T-cell (primary cell): ENCODE results near the gene DGCR2. TPM values are rescaled to one million over a fixed set of nuclear protein-coding genes. Genes with fewer than 3 reads are reported as not detected.

Source experiments
- ATAC-seq, 4 experiments: fragments of 200-7000 bp in 3 of 4; fragments of 150-1000 bp in 1 of 4; cut with Tn5 transposase; replicated peaks in 1 of 4; 1 replicate in 3 of 4; 2 replicates in 1 of 4; pipeline ENCODE4 v1.10.0; 2021; ENCODE audit warnings: moderate library complexity in 3 of 4, mild to moderate bottlenecking in 2 of 4, moderate number of reproducible peaks in 1 of 4
- CTCF ChIA-PET, 2 donors: fragments of 300-600 bp; sonication (Branson Sonifier 250); formaldehyde crosslinking; loops; one replicate each; lab custom pipeline; 2022; ENCODE audit warnings: antibody characterized with exemption in 2 of 2; lab: Charles Lee
- POLR2A ChIA-PET, 2 donors: fragments of 300-600 bp; sonication (Branson Sonifier 250); formaldehyde crosslinking; loops; one replicate each; lab custom pipeline; 2022; ENCODE audit warnings: antibody characterized with exemption in 2 of 2; lab: Charles Lee
- DNase-seq, 35 experiments: peaks; one replicate each; pipeline versions ENCODE4 v3.0.0 to v3.0.0-alpha.2; 2013 to 2023
- H3K27ac ChIP-seq: one replicate; pipeline ENCODE4 v1.5.1; 2013; ENCODE audit warnings: low read length
- H3K27me3 ChIP-seq, 2 experiments: replicated peaks in 1 of 2; 1 replicate in 1 of 2; 2 replicates in 1 of 2; pipeline versions ENCODE4 v1.6.1 to v1.7.0; 2013; ENCODE audit warnings: low read length in 1 of 2, mixed read lengths in 1 of 2; ENCODE audit not compliant: control insufficient read depth in 2 of 2, insufficient read depth in 2 of 2; ENCODE audit errors: extremely low read depth in 1 of 2
- H3K36me3 ChIP-seq, 2 donors: 1 replicate in 1 of 2; 2 replicates in 1 of 2; pipeline versions ENCODE4 v1.6.1 to v1.7.0; 2013; ENCODE audit warnings: low read length in 1 of 2; ENCODE audit not compliant: control insufficient read depth in 2 of 2, insufficient read depth in 1 of 2; ENCODE audit errors: extremely low read depth in 1 of 2
- H3K4me1 ChIP-seq, 2 experiments: 1 replicate in 1 of 2; 2 replicates in 1 of 2; pipeline versions ENCODE4 v1.6.1 to v1.7.0; 2013; ENCODE audit warnings: low read length in 2 of 2, mixed read lengths in 1 of 2; ENCODE audit not compliant: insufficient read depth in 2 of 2, control insufficient read depth in 1 of 2; ENCODE audit errors: extremely low read depth in 1 of 2
- H3K4me3 ChIP-seq, 2 donors: 1 replicate in 1 of 2; 2 replicates in 1 of 2; pipeline versions ENCODE4 v1.5.1 to v1.7.0; 2013; ENCODE audit warnings: mild to moderate bottlenecking in 2 of 2, low read length in 1 of 2, moderate library complexity in 1 of 2; ENCODE audit not compliant: control insufficient read depth in 1 of 2; ENCODE audit errors: extremely low read depth in 1 of 2
- H3K9me3 ChIP-seq: 2 replicates; pipeline ENCODE4 v1.7.0; 2013
- H3K27ac Mint-ChIP-seq, 2 donors: one replicate each; pipeline ENCODE4 v1.8.0; 2020 to 2021; ENCODE audit warnings: mild to moderate bottlenecking in 2 of 2, mixed read lengths in 2 of 2
- H3K27me3 Mint-ChIP-seq, 2 donors: one replicate each; pipeline ENCODE4 v1.8.0; 2021 to 2022; ENCODE audit warnings: mixed read lengths in 2 of 2
- H3K36me3 Mint-ChIP-seq: one replicate; pipeline ENCODE4 v1.8.0; 2021; ENCODE audit warnings: mixed read lengths
- H3K4me1 Mint-ChIP-seq, 3 donors: one replicate each; pipeline ENCODE4 v1.8.0; 2020 to 2022; ENCODE audit warnings: mixed read lengths in 3 of 3, mild to moderate bottlenecking in 1 of 3
- H3K4me3 Mint-ChIP-seq, 3 donors: one replicate each; pipeline ENCODE4 v1.8.0; 2020 to 2022; ENCODE audit warnings: mild to moderate bottlenecking in 3 of 3, mixed read lengths in 3 of 3, moderate library complexity in 3 of 3
- H3K9me3 Mint-ChIP-seq, 3 donors: one replicate each; pipeline ENCODE4 v1.8.0; 2020 to 2022; ENCODE audit warnings: mixed read lengths in 3 of 3
- WGBS: methylation state at CpG from one replicate; pipeline ENCODE4 v1.1.5; 2013; ENCODE audit warnings: missing lambda C conversion rate; ENCODE audit not compliant: insufficient coverage; 5-methylcytosine and 5-hydroxymethylcytosine counted together
- total RNA-seq, 35 experiments: library from RNA in 6 of 35; stranded (reverse) in 6 of 35; fragments of 120-200 nt in 1 of 35; gene quantifications; one replicate each; pipeline versions ENCODE4 v1.2.1 to v1.2.4 and lab custom pipeline; 2013 to 2026

Gene DGCR2
- total RNA-seq, 5 donors from 2014 or later (not counting 1 experiment from before 2014, with no cell fraction given): 50.9 to 79.2 (median 71.5) TPM

GRCh38 chr22:19098157-19098556 is 24.1 kb downstream of the DGCR2 start:
- ChIA-PET POLR2A (interaction anchor here (0.5 to 0.6 kb wide), 2 partner anchors 382 to 414 kb away, joined by 5 to 8 read pairs; partner anchors contain the start of gene CDC45 (in 1 of the 2)), CTCF (interaction anchor here in 1 of 2 donors (1.0 kb wide), 1 partner anchor 10 kb away, joined by 3 read pairs; no protein-coding TSS in a partner anchor)
- Histone ChIP-seq H3K4me3 (no peak overlapping the region), H3K27ac (no peak overlapping the region), H3K36me3 (peaks cover 7 to 10% of the 10 kb centered on the region in 2 donors), H3K4me1 (peaks cover 0 to 17% of the 10 kb centered on the region in 2 experiments), H3K27me3 (no peaks in the 10 kb centered on the region), H3K9me3 (no peaks in the 10 kb centered on the region)
- Mint-ChIP-seq H3K4me1 (peaks cover 39 to 49% (median 42%) of the 10 kb centered on the region in 3 donors), H3K9me3 (no peaks in the 10 kb centered on the region), H3K4me3 (no peak overlapping the region), H3K27me3 (no peaks in the 10 kb centered on the region), H3K27ac (peak overlapping the region in 1 of 2 donors; percentile 41), H3K36me3 (peaks cover 24% of the 10 kb centered on the region)
- no peak for DNase-seq
- WGBS: 86% methylated on average over 4 of the region's 4 CpGs
- no peak for ATAC-seq

GRCh38 chr22:19097518-19097917 is 24.7 kb downstream of the DGCR2 start:
- H3K4me1 Mint-ChIP-seq: peaks cover 39 to 49% (median 42%) of the 10 kb centered on the region in 3 donors
- 100% methylated on average over 3 of the region's 3 CpGs for WGBS
- H3K36me3 ChIP-seq: peaks cover 7 to 10% of the 10 kb centered on the region in 2 donors
- no peak for DNase-seq
- no peaks in the 10 kb centered on the region for H3K9me3 ChIP-seq
- no peaks in the 10 kb centered on the region for H3K27me3 ChIP-seq
- H3K4me3 ChIP-seq: no peak overlapping the region
- peaks cover 27% of the 10 kb centered on the region for H3K36me3 Mint-ChIP-seq
- no peak overlapping the region for H3K4me3 Mint-ChIP-seq
- no peak overlapping the region for H3K27ac ChIP-seq
- peak overlapping the region in 1 of 2 donors; percentile 48 for H3K27ac Mint-ChIP-seq
- POLR2A ChIA-PET: interaction anchor here in 1 of 2 donors (0.5 to 0.6 kb wide), 2 partner anchors 414 to 1015 kb away, joined by 3 to 8 read pairs; no protein-coding TSS in a partner anchor
- no peaks in the 10 kb centered on the region for H3K27me3 Mint-ChIP-seq
- CTCF ChIA-PET: interaction anchor here in 1 of 2 donors (1.5 kb wide), 1 partner anchor 11 kb away, joined by 5 read pairs; no protein-coding TSS in a partner anchor
- peaks cover 0 to 17% of the 10 kb centered on the region in 2 experiments for H3K4me1 ChIP-seq
- no peaks in the 10 kb centered on the region for H3K9me3 Mint-ChIP-seq
- ATAC-seq: no peak

- Histone ChIP-seq H3K4me3 (no peak overlapping the region), H3K4me1 (peaks cover 0 to 17% of the 10 kb centered on the region in 2 experiments), H3K27me3 (no peaks in the 10 kb centered on the region), H3K36me3 (peaks cover 7 to 10% of the 10 kb centered on the region in 2 donors), H3K9me3 (no peaks in the 10 kb centered on the region), H3K27ac (no peak overlapping the region)
- H3K4me3 Mint-ChIP-seq: no peak overlapping the region
- H3K4me1 Mint-ChIP-seq: peaks cover 35 to 49% (median 35%) of the 10 kb centered on the region in 3 donors
- H3K36me3 Mint-ChIP-seq: peaks cover 27% of the 10 kb centered on the region
- H3K27ac Mint-ChIP-seq: no peak overlapping the region
- H3K27me3 Mint-ChIP-seq: no peaks in the 10 kb centered on the region
- no peak for DNase-seq
- no peaks in the 10 kb centered on the region for H3K9me3 Mint-ChIP-seq
- no CpG with 5 or more reads among the region's 1 CpG for WGBS
- ChIA-PET CTCF (interaction anchor here in 1 of 2 donors (1.5 kb wide), 1 partner anchor 12 kb away, joined by 5 read pairs; no protein-coding TSS in a partner anchor), POLR2A (no interaction called here)
- no peak for ATAC-seq
These were observed 25.7 kb downstream of the DGCR2 start for GRCh38 chr22:19096555-19096954.

- H3K4me1 ChIP-seq: peaks cover 0 to 17% of the 10 kb centered on the region in 2 experiments
- Mint-ChIP-seq H3K27me3 (no peaks in the 10 kb centered on the region), H3K36me3 (peaks cover 31% of the 10 kb centered on the region), H3K27ac (no peak overlapping the region), H3K9me3 (no peaks in the 10 kb centered on the region), H3K4me1 (peaks cover 36 to 59% (median 38%) of the 10 kb centered on the region in 3 donors), H3K4me3 (no peak overlapping the region)
- H3K9me3 ChIP-seq: no peaks in the 10 kb centered on the region
- no peak overlapping the region for H3K27ac ChIP-seq
- H3K27me3 ChIP-seq: no peaks in the 10 kb centered on the region
- POLR2A ChIA-PET: no interaction called here
- H3K36me3 ChIP-seq: peaks cover 7 to 8% of the 10 kb centered on the region in 2 donors
- no CpG with 5 or more reads among the region's 4 CpGs for WGBS
- CTCF ChIA-PET: no interaction called here
- no peak for ATAC-seq
- DNase-seq: no peak
- no peak overlapping the region for H3K4me3 ChIP-seq
These were observed 27.7 kb downstream of the DGCR2 start for GRCh38 chr22:19094393-19094997.

- CTCF ChIA-PET: no interaction called here
- no peaks in the 10 kb centered on the region for H3K9me3 Mint-ChIP-seq
- no peak overlapping the region for H3K27ac Mint-ChIP-seq
- no peak for ATAC-seq
- no peak for DNase-seq
- H3K36me3 Mint-ChIP-seq: peaks cover 41% of the 10 kb centered on the region
- peaks cover 36 to 53% (median 37%) of the 10 kb centered on the region in 3 donors for H3K4me1 Mint-ChIP-seq
- POLR2A ChIA-PET: no interaction called here
- no peaks in the 10 kb centered on the region for H3K27me3 Mint-ChIP-seq
- WGBS: 100% methylated on average over 4 of the region's 4 CpGs
- Histone ChIP-seq H3K27ac (no peak overlapping the region), H3K4me1 (peaks cover 0 to 7% of the 10 kb centered on the region in 2 experiments), H3K36me3 (peaks cover 11 to 14% of the 10 kb centered on the region in 2 donors), H3K27me3 (no peaks in the 10 kb centered on the region), H3K4me3 (no peak overlapping the region), H3K9me3 (no peaks in the 10 kb centered on the region)
- H3K4me3 Mint-ChIP-seq: no peak overlapping the region
These were observed 29.5 kb downstream of the DGCR2 start for GRCh38 chr22:19092725-19093124.

- Mint-ChIP-seq H3K4me3 (no peak overlapping the region), H3K9me3 (no peaks in the 10 kb centered on the region), H3K36me3 (peaks cover 38% of the 10 kb centered on the region), H3K27me3 (no peaks in the 10 kb centered on the region), H3K27ac (no peak overlapping the region), H3K4me1 (peaks cover 28 to 39% (median 29%) of the 10 kb centered on the region in 3 donors)
- POLR2A ChIA-PET: no interaction called here
- Histone ChIP-seq H3K4me3 (no peak overlapping the region), H3K27me3 (no peaks in the 10 kb centered on the region), H3K4me1 (no peaks in the 10 kb centered on the region), H3K36me3 (peaks cover 10 to 27% of the 10 kb centered on the region in 2 donors), H3K9me3 (no peaks in the 10 kb centered on the region), H3K27ac (no peak overlapping the region)
- CTCF ChIA-PET: no interaction called here
- no peak for ATAC-seq
- no CpG with 5 or more reads among the region's 3 CpGs for WGBS
- DNase-seq: no peak
These were observed 31.6 kb downstream of the DGCR2 start for GRCh38 chr22:19090586-19091127.
